GM23338 (cell line): ENCODE measurements around the gene GABRB3. TPM values are rescaled to one million over a fixed set of nuclear protein-coding genes. Genes with fewer than 3 reads are reported as not detected.

ENCODE experiments used
- ATAC-seq: fragments of 200-7000 bp; cut with Tn5 transposase; 3 replicates; pipeline ENCODE4 v1.9.1; 2020
- DNase-seq: peaks from one replicate; pipeline ENCODE4 v3.0.0-alpha.2; 2015; ENCODE audit warnings: low spot score
- H2AFZ ChIP-seq: fragments of 200-600 bp; sonication (generic); 2 replicates; pipeline ENCODE4 v1.8.0; 2016; ENCODE audit warnings: antibody characterized with exemption, mild to moderate bottlenecking, moderate library complexity
- H3F3A ChIP-seq: fragments of 200-600 bp; sonication (generic); replicated peaks from 2 replicates; pipeline ENCODE4 v1.8.0; 2017; ENCODE audit warnings: antibody characterized with exemption, mixed run types, low read depth
- H3K27ac ChIP-seq: fragments of 200-600 bp; sonication (generic); 2 replicates; pipeline ENCODE4 v1.6.1; 2016; ENCODE audit warnings: low read depth
- H3K27me3 ChIP-seq: fragments of 200-600 bp; sonication (generic); 2 replicates; pipeline ENCODE4 v1.8.0; 2016; ENCODE audit warnings: mild to moderate bottlenecking, mixed run types, moderate library complexity; ENCODE audit not compliant: insufficient read depth
- H3K36me3 ChIP-seq: fragments of 200-600 bp; sonication (generic); 2 replicates; pipeline ENCODE4 v1.8.0; 2016; ENCODE audit warnings: mild to moderate bottlenecking; ENCODE audit not compliant: insufficient read depth
- H3K4me1 ChIP-seq: fragments of 200-600 bp; sonication (generic); 2 replicates; pipeline ENCODE4 v1.8.0; 2016; ENCODE audit warnings: mild to moderate bottlenecking, moderate library complexity; ENCODE audit not compliant: insufficient read depth
- H3K4me2 ChIP-seq: fragments of 200-600 bp; sonication (generic); 2 replicates; pipeline ENCODE4 v1.7.1; 2017; ENCODE audit warnings: mixed run types
- H3K4me3 ChIP-seq: fragments of 200-600 bp; sonication (generic); 2 replicates; pipeline ENCODE4 v1.6.1; 2016; ENCODE audit warnings: mixed run types
- H3K79me2 ChIP-seq: fragments of 200-600 bp; sonication (generic); replicated peaks from 2 replicates; pipeline ENCODE4 v1.8.0; 2017; ENCODE audit warnings: mild to moderate bottlenecking; ENCODE audit not compliant: insufficient read depth
- H3K9me2 ChIP-seq: fragments of 200-600 bp; sonication (generic); 2 replicates; pipeline ENCODE4 v1.8.0; 2017; ENCODE audit not compliant: insufficient read depth
- H4K20me1 ChIP-seq: fragments of 200-600 bp; sonication (generic); replicated peaks from 2 replicates; pipeline ENCODE4 v1.8.0; 2017; ENCODE audit warnings: mild to moderate bottlenecking; ENCODE audit not compliant: insufficient read depth
- H3K27ac Mint-ChIP-seq: 2 replicates; pipeline ENCODE4 v1.8.0; 2020; ENCODE audit warnings: inconsistent platforms, mild to moderate bottlenecking, moderate library complexity, mixed read lengths
- H3K27me3 Mint-ChIP-seq: 3 replicates; pipeline ENCODE4 v1.8.0; 2022; ENCODE audit warnings: low read depth, mild to moderate bottlenecking, moderate library complexity, mixed read lengths, inconsistent platforms; ENCODE audit not compliant: insufficient read depth, poor library complexity
- H3K36me3 Mint-ChIP-seq: 3 replicates; pipeline ENCODE4 v1.8.0; 2021; ENCODE audit warnings: low read depth, mild to moderate bottlenecking, inconsistent platforms, moderate library complexity, mixed read lengths
- H3K4me1 Mint-ChIP-seq: 3 replicates; pipeline ENCODE4 v1.8.0; 2020; ENCODE audit warnings: mild to moderate bottlenecking, inconsistent platforms, mixed read lengths
- H3K4me3 Mint-ChIP-seq: 3 replicates; pipeline ENCODE4 v1.8.0; 2021; ENCODE audit warnings: moderate library complexity, mild to moderate bottlenecking, inconsistent platforms, mixed read lengths
- H3K9me3 Mint-ChIP-seq: 3 replicates; pipeline ENCODE4 v1.8.0; 2020; ENCODE audit warnings: moderate library complexity, mild to moderate bottlenecking, inconsistent platforms, mixed read lengths
- CREB1 ChIP-seq: fragments of 250-450 bp; sonication (Bioruptor Pico); IDR thresholded peaks from 2 replicates; pipeline ENCODE4 v1.5.0; 2020; ENCODE audit warnings: low read depth, mild to moderate bottlenecking, moderate library complexity
- CTCF ChIP-seq, 2 experiments: fragments of 200-600 bp in 1 of 2; sonication (generic) in 1 of 2; conservative IDR thresholded peaks; 2 replicates each; pipeline versions ENCODE4 v1.5.1 to v1.6.1; 2016 to 2017; ENCODE audit warnings: antibody characterized with exemption in 2 of 2, low read depth in 2 of 2, mild to moderate bottlenecking in 2 of 2, moderate library complexity in 1 of 2
- ETS1 ChIP-seq: IDR thresholded peaks from 2 replicates; pipeline ENCODE4 v1.6.1; 2016; ENCODE audit warnings: antibody characterized with exemption
- EZH2 ChIP-seq: fragments of 200-600 bp; sonication (generic); IDR thresholded peaks from one replicate; pipeline ENCODE4 v1.8.0; 2017; ENCODE audit warnings: antibody characterized with exemption, mild to moderate bottlenecking, low read depth; ENCODE audit not compliant: unreplicated experiment
- EZH2phosphoT487 ChIP-seq: fragments of 200-600 bp; sonication (generic); IDR thresholded peaks from one replicate; pipeline ENCODE4 v1.8.1; 2018; ENCODE audit warnings: antibody characterized with exemption; ENCODE audit not compliant: unreplicated experiment
- JUNB ChIP-seq: IDR thresholded peaks from one replicate; pipeline ENCODE4 v1.6.1; 2016; ENCODE audit warnings: antibody characterized with exemption; ENCODE audit not compliant: unreplicated experiment
- NANOG ChIP-seq: IDR thresholded peaks from 2 replicates; pipeline ENCODE4 v1.6.1; 2016; ENCODE audit warnings: antibody characterized with exemption, borderline replicate concordance
- POLR2AphosphoS5 ChIP-seq: IDR thresholded peaks from 2 replicates; pipeline ENCODE4 v1.6.1; 2016; ENCODE audit warnings: antibody characterized with exemption, low read depth
- REST ChIP-seq: IDR thresholded peaks from one replicate; pipeline ENCODE4 v1.6.1; 2018; ENCODE audit warnings: antibody characterized with exemption; ENCODE audit not compliant: unreplicated experiment
- STAT1 ChIP-seq: IDR thresholded peaks from one replicate; pipeline ENCODE4 v1.6.1; 2016; ENCODE audit warnings: antibody characterized with exemption; ENCODE audit not compliant: unreplicated experiment
- ZNF114 ChIP-seq: fragments of 250-450 bp; sonication (Bioruptor Pico); IDR thresholded peaks from 2 replicates; pipeline ENCODE4 v1.5.0; 2020; ENCODE audit warnings: mild to moderate bottlenecking, moderate library complexity
- ZNF331 ChIP-seq: fragments of 250-450 bp; sonication (Bioruptor Pico); IDR thresholded peaks from 2 replicates; pipeline ENCODE4 v1.5.0; 2020; ENCODE audit warnings: low read depth, mild to moderate bottlenecking, moderate library complexity
- ZNF462 ChIP-seq: fragments of 250-450 bp; sonication (Bioruptor Pico); IDR thresholded peaks from 2 replicates; pipeline ENCODE4 v1.5.0; 2020; ENCODE audit warnings: mild to moderate bottlenecking, moderate library complexity
- polyA plus RNA-seq: library from polyadenylated mRNA; unstranded; fragments of >200 nt; fragmentation: Nextera tagmentation; extraction: Ambion mirVana; gene quantifications from 2 replicates; pipeline ENCODE4 v1.2.1, GENCODE V29; 2016
- total RNA-seq: library from RNA; depleted of rRNA; stranded (reverse); fragments of >200 nt; shearing (Covaris generic); gene quantifications from 2 replicates; pipeline ENCODE4 v1.2.3, GENCODE V29; 2014

The GABRB3 gene
- total and polyA plus RNA-seq, 2 experiments from 2014 or later = 56.5 to 131 TPM

- H3K4me1 ChIP-seq = peaks cover 14% of the 10 kb centered on the region
- H3K36me3 Mint-ChIP-seq = peaks cover 81% of the 10 kb centered on the region
- H3K27ac Mint-ChIP-seq = no peak overlapping the region; the same call in 1 of the 2 replicates
- H3K79me2 ChIP-seq = no peaks in the 10 kb centered on the region
- no peaks in the 10 kb centered on the region for H3F3A ChIP-seq
- no peak overlapping the region for H3K4me2 ChIP-seq
- H2AFZ ChIP-seq = no peak overlapping the region
- H3K27me3 ChIP-seq = no peaks in the 10 kb centered on the region
- peaks cover 1% of the 10 kb centered on the region for H3K27me3 Mint-ChIP-seq
- no peaks in the 10 kb centered on the region for H3K9me2 ChIP-seq
- H3K4me3 ChIP-seq = no peak overlapping the region
- H3K4me1 Mint-ChIP-seq = peaks cover 19% of the 10 kb centered on the region
- DNase-seq (no peak), ATAC-seq (no peak)
- peaks cover 18% of the 10 kb centered on the region for H3K36me3 ChIP-seq
- TF ChIP-seq NANOG (no peak), ZNF331 (no peak), POLR2AphosphoS5 (no peak), EZH2phosphoT487 (no peak), STAT1 (no peak), REST (no peak), EZH2 (no peak), ZNF114 (CRISPR knock-in tag) (no peak), ETS1 (no peak), CREB1 (CRISPR knock-in tag) (no peak), CTCF (conservative IDR thresholded peaks at IDR 0.05; ENCODE audit: low read depth in 2 of 2) (no peak), ZNF462 (CRISPR knock-in tag) (no peak), JUNB (no peak)
- H4K20me1 ChIP-seq = no peaks in the 10 kb centered on the region; the same call in 1 of the 2 replicates
- no peaks in the 10 kb centered on the region for H3K9me3 Mint-ChIP-seq
- H3K4me3 Mint-ChIP-seq = no peak overlapping the region
- no peak overlapping the region for H3K27ac ChIP-seq
Observed at GRCh38 chr15:26562336-26562735, 210.5 kb downstream of the GABRB3 start.
